ENCODE results near the gene SKAP2.

The SKAP2 gene

DNA sequence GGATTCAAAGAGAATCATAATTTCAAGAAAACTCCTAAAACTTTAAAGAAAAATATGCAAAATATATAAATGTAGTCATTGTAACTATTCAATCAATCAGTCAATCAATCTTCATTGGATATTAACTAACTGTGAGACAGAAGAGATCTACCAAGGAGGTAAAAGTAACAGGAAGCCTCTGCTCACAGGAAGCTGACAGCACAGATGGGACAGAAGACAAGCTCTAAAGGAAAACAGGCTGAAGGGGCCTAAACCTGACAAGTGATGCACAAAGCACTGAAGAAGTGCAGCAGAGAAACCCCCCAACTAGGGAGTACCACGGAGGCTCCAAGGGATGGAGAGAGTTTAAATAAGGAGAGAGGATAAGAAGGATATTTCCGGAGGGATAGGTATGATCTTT is 173.0 kb downstream of the SKAP2 start:
- DNase-seq = no peak

DNA sequence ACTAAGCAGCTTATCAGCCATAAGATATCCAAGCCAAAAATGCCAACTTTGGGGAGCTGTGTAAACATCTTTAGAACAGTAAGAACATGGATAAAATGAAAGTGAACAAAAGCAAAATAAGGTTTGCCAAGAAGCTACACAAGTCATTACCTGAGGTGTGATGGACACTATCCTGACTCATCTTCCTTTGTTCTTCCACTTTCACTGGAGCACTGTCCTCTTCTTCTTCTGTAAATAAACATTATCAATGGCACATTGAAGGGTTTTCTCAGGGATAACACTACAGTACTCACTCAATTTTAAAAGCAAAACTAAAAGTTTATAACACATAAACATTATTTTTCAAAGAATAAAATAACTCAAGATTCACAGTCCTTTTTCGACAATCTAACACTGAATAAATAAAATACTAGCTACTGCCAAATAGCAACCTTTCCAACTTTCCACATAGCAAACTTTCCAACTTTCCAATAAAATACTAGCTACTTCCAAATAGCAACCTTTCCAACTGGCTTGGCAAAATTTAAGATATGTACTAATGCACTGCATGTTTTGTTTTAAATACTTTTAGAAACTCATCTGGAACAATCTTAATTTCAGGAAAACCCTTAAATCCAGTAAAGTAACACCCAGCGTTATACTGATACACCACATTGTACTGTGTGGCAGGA is 174.1 kb downstream of the SKAP2 start:
- DNase-seq = no peak

DNA sequence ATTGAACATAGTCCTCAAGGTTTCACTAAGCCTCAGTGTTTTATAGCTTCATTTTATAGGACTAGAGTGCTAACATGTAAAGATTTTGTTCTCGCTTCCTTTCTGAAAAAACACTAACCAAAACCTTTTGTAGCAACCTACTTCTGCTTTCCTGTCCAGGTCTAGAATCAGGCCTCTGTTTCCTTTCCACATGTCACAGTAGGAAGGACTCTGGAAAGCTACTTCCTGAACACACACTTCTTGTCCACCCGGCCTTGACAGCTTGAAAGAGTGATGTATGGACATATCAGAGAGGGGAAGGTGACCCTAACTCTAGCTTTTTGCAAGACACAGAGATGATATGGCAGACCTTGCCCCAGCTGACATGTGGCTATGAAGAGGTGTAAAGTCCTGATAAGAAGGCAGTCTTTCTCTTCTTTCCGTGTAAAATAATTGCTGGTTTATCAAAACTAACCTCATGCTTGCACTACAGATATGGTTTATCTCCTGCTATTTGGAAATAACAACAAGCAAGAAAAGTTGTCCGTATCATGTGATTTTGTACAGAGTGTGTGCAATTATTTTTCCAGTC is 175.4 kb downstream of the SKAP2 start:
- DNase-seq = no peak

DNA sequence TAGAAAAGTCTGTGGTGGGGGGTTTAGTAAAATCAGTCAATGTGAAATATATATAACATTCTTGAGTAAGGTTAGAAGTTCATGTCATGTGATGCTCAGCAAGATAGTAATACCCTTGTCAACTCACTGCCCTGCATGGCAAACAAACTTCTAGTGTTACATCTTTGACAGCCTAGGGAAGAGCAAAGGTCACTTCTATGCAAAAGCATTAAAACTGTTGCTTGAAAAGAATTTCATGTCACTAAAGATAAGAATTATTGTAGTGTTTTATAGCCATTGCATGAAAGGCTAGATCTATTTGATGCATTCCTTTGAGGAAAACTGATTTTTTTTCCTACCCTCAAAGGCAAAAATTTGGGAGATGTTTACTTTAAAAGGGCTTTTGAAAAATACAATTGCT is 176.0 kb downstream of the SKAP2 start:
- no peak for DNase-seq

DNA sequence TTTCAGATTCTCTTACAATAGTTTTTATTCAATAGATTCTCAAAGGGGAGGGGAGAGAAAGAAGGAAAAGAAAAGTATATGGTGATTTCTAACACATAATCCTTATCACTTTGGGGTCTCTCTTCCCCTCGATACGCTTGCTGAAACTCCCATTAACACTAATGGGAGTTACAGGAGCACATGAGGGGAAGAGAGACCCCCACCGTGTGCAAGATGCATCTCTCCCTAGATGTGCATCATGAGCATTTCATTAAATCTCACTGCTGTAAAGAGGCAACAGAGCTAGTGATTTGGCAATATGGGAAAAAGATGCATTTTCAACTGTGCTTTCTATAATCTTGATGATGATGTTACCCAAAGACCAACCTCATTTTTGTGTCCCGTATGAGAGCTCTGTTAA is 177.4 kb downstream of the SKAP2 start:
- no peak for DNase-seq

DNA sequence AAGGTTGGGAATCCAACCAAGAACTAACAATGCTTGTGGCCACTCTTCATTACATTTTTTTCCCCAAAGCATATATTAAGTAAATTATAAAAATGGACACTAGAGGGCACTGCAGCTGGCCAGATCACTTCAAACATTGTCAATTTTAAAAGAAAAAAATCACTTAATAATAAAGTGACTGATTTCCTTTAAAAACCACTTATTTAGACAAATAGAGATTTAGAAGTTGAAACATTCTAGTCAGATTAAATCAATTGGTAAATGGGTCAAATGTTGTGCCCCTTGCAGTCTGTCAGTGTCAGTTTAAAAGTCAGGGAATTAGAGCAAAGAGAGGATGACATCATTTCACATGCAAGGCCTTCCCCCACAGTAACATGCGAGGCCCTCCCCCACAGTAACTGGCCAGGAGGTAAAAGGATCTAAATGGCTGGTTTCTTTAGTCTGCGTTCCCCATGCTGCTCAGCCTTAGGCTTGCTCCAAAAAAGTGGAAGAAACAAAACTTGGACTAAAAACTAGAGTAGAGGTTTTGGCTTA is 177.9 kb downstream of the SKAP2 start:
- DNase-seq = peak in 1 of 2 donors; percentile 54

DNA sequence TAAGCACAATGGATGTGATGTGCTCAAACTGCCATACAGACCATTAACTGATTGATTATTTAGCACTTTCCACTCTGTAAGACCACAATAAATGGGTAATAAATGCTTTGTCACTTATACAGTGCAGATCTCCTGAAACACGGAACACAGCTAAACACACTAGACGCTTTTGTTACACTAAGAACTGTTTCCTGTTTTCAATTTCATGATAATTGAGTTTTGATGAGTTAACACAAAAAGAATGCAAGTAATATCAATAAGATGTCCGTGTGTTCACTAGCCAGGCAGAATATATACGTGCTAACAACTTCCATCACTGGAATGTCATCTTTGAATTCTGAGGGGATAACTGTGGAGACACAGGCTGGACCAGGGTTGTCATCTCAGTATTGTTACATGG is 178.8 kb downstream of the SKAP2 start:
- DNase-seq = no peak

DNA sequence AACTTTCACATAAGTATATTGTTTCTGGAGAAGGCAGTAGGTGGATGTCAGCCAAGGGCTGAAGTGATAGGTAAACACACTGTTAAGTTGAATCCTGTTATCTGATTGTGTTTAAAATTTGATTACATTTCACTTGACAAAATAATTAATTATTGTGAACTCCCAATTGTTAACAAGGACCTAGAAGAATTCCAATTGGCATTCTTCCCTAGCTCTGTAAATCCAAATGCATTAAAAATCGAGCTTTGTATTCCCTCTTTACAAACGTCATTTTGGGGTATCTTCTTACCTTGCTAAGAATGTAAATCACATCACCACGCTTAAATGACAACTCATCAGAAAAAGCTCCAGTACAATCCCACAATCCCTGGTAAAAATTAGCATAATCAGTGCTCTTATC is 179.9 kb downstream of the SKAP2 start:
- no peak for DNase-seq

DNA sequence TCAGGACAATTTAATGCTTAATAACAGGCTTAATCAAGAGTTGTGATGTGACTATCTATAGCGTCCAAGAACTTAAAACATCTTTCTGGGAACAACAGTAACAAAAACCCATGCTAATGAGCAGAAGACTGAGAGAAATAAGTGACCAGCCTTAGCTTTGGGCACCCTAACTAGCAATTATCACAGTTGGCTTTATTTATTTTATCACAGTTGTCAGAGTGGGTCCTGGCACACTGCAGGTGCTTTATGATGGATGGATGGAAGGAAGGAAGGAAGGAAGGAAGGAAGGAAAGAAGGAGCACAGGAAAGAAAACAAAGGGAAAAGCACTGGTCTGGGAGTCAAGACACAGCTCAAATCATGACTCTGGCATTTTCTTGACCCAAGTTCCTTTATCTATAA is 181.1 kb downstream of the SKAP2 start:
- no peak for DNase-seq

DNA sequence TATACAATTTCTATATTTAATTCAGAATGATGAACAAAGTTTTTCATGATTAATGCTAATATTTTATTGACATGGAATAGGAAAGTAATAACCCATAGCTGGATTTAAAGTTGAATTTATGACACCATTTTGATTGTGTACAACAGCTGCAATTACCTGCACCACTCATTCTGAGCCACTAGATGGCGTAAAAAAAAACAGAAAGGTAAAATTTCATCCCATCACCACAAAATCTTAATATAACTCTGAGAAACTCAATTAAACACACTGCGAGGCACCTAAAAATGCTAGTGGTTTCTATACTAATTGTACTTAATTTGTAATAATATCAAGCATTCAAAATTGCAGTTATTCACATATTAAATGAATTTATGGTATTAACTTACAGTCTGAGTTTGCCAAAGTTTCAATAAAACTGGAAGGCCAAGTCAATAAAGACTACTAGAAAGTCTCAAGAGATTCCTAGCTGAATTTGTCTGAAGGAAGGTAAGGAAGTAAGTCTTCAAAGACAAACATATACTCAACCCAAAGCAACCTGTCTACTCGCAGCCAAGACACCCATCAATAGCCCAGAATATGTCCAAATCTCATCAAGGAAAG is 182.5 kb downstream of the SKAP2 start:
- DNase-seq = peak in 1 of 2 donors; percentile 38

DNA sequence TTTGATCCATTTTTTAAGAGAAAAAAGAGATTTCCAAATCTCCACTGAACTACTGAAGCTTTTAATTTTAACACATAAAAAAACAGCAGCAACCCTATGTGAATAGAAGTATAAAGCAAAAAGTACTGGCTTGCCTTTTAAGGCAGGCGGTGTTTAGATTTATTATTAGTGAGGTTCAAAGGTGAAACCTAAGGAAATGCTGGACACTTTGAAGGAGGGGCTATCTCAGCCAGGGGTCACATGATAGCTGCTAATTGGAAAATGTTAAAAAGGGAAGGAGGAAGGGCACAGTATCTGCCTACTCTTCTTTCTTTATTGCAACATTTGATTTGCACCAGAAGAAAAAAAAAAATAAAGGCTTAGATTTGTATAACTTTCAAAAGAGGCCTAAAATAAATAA is 183.8 kb downstream of the SKAP2 start:
- no peak for DNase-seq

DNA sequence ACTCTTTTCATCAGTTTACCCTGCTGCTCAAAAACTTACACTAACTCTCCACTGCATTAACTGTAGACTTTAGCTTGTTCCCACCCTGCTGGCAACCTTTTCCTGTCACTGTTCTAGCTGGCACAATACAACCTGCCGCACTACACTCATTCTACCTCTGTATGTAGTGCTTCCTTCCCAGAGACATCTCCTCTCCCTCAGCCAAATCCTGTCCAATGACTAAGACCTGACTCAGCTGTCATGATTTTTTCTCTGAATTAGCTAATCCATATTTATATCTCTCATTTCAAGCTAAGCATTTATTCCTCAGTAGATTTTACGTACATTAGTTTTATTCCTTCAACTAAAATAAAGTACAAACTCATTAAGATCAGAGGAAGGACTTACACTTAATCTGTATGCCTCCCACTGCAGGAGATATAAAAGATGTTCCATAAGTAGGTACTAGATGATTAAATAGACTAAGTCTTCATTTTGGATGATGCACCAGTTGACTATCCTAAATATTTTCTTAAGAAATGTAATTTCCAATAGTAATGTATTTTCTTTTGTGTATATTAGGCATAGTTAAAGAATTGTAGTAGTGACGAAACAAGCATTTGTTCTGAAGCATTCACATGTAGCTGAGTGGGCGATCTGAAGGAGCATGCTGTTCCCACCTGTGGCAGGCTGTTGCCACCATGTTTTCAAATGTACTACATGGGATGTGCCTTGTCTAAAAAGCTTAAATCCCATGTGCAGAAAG is 189.1 kb downstream of the SKAP2 start:
- DNase-seq = no peak

DNA sequence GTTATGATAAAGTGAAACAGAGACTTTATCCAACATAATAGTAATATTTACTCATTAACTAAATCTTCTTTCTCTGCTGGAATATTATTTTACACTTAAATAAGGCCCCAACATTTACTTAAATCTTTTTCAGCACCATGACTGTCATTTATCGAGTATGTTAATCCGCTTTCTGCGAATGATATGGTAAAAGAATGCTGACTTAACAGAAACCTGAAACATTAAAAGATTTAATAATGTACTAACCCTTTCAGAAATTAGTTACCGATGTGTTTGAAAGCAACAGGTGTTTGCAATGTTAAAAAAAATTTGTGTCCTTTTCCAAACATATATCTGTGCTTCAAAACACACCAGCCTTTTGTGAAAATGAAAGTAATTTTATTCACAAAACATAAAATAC is 190.5 kb downstream of the SKAP2 start:
- DNase-seq = no peak

DNA sequence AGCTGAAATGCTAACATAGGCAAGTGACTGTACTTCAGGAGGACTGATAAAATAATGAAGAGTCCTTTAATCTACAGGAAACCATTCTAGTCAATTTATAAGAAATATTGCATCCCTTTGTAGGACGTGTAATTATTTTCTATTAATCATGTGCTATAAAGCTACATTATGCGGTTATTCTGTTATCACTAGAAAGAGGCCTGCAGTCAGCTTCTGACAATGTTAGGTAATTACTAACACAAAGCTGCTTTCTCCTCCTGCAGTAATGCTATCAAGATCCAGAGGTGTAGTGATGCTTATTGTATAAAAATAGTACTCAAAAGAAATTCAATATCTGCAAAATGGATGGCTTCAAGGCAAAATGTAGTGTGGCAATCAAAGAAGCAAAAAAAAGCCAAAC is 191.1 kb downstream of the SKAP2 start:
- no peak for DNase-seq

DNA sequence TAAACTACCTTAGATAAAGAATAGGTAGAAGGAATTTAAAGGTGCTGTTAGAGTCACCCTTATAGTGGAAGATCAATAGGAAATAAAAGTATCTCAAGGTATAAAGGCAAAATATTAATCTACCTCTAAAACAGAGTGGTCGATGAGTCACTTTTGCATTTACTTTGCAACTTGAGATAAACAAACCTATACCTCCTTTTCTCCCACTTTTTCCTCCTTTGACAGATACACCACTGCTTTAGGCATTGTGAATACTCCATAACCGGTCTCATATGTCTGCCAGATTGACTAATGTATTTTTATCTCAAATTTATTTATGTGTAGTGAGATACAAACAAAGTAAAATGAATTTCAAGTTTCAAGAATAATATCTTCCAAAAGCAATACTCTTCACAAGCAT is 193.5 kb downstream of the SKAP2 start:
- no peak for DNase-seq

DNA sequence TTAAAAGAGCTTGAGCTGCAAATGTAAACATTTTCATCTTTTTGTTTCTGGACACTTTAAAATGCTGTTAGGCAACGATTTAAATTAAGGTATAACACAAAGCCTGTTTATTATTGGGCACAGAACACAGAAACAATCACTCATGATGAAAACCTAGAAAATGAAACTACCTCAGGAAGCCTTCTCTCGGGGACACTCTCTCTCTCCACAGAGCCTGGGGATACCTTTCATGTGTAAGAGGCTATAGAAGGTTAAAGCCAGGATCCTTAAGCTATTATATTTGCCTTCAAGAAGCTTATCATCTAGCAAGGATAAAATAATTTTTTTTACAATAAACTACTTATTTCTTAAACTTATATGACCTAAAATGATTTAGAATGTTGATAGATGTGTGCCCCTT is 194.1 kb downstream of the SKAP2 start:
- no peak for DNase-seq

DNA sequence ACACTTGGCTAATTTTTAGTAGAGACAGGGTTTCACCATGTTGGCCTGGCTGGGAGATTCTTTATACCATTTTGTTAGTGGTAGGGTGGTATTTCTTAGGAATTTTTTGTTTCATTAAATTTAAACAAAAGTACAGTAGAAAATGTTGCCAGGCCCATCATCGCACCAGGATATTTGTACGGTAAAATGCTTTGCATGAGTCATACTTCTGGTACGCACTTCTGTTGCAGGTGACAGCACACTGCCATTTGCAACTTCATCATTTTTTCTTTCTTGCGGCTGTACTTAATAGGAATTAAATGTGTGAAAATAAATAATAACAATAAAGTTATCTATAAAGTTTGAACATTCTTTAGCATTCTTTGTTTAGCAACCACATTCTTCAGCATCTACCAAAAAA is 195.6 kb downstream of the SKAP2 start:
- no peak for DNase-seq

DNA sequence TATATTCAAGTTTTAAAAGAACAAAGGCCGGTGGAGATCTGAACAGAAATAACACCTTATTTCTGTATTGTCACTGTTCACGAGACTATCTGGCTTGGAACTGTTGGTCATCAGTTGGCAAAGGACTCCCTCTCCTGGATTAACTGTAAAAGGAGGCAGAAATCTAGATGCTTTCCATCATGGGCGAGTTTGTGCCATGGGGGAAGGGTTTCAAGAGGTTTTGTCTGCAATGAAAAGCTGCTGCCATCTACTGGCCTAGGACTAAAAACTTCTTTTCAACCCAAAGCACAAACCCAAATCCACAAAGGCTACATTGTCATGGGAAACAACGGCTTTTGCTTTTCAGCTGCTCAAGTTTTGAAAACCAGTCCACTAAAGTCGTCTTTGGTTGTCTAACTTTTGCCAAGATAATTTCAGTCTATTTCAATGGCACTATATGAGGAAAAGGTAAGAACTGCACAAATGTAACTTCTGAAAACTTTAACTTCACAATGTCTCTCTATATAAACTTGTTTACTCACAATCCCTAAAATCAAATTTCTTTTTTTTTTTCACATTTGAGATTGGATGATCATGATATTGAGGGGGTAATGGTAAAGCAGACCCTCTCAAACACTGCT is 196.8 kb downstream of the SKAP2 start:
- peak; percentile 57 to 71 for DNase-seq

DNA sequence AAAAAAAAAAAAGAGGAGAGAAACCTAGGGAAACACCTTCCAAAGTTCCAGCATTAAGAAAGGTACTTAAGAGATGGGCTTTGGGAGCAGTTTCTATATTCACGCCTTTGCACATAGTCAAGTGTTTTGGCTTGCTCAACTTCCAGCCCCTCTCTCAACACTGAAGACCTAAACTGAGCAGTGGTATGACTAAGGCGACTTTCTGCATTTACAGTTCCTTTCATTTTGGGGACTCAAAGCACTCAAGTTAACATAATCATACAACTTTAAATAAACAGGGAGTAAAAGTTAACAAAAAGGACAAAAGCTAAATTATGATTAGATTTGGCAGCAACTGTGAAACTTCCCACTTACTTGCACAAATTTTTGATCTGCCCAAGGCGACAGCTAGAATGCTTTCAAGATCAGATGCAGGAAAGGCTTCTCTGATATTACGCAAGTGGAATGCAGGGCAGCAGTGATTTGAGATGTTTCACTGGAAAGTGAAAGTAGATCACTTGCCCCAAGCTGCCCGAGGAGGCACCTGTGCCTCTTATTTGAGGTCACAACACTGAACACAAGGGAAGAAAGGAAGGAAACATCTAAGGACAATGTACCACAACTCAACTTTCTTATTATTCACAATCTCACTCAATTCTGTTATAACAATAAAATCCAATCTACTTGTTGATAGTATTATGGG is 199.5 kb downstream of the SKAP2 start:
- peak; percentile 11 to 53 for DNase-seq

DNA sequence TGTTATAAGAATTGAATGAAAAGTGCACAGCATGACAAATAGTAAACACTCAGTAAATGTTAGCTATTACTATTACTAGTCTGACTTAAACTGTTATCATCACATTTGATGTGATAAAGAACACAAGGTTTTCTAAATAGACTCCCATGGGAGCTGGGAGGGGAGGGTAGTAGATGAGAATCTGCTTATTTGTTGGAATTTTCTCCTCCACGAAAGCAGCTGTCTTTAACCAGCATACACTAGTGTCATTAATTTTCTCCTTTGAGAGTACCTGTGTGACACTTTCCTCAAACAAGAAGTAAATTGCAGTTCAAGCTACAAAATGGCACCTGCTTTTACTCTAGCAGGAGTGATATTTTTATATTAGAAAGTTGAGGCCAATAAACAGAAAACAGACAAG is 200.1 kb downstream of the SKAP2 start:
- no peak for DNase-seq

DNA sequence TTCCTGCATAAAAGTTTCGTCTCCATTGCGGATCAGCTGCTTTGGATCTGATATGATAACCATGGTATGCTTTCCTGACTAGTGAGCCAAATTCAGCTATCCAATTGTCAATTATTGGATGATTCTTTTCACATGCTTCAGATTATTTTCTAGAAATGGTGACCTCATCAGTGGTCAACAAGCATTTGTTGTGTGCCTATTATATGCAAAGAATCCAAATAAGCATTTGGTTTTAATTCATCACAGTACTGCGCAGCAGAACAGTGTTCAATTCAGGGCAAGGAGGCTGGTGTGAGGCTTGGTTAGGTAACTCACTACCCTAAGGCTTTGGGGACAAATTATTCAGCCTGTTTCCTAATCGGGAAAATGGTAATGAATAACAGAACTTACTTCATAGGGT is 200.5 kb downstream of the SKAP2 start:
- no peak for DNase-seq

DNA sequence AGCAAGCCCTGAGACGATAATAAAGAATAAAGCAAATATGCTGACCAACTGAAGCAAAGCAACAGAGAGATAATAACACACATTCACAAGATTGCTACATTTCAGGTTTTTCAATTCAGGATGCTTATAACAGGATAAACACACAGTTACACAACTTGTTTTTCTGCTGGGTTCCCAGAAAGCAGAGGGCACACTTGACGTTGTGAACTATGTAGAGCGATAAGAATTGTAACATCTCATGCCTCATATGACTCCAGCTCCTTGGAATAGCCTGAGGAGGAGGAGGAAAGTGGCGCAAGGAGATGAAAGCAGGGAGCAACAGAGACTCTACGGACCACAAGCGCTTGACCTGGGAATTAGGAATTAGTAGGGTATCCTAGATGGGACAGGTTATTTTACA is 201.7 kb downstream of the SKAP2 start:
- no peak for DNase-seq

DNA sequence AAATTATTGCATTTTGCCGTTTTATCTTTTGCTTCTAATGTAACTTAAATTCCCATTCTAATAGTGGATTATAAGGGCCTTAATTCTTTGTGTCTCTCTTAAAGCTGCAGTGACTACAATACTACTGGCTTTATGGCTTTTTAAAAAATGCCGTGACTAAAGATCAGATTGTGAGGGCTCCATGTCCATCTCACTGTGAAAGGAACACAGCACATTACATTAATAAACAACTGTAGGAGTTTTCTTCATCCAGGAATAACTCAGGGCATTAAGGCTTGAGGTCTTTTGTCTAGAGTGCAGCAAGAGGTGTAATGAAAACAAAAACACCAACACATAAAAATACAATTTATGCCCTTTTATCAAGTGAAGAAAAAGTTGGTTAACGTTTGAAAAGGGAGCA is 205.3 kb downstream of the SKAP2 start:
- no peak for DNase-seq

Data from CD4-positive, alpha-beta T cell treated with Interferon alpha-2 for 1 hour (primary cell).